ENCODE measurements around the gene CHD9.

- no peak for TF ChIP-seq EP300 (IDR thresholded peaks at IDR 0.05)
- no peak for TF ChIP-seq CTCF (IDR thresholded peaks at IDR 0.05)
- TF ChIP-seq POLR2AphosphoS5 (IDR thresholded peaks at IDR 0.05), result no peak
- TF ChIP-seq POLR2A (IDR thresholded peaks at IDR 0.05; ENCODE audit: low read depth), result no peak
Observed at GRCh38 chr16:53156516-53156915, 101.7 kb downstream of the CHD9 start.
